Caki2 (cell line): ENCODE results near the gene RSF1. TPM values are rescaled to one million over a fixed set of nuclear protein-coding genes. Genes with fewer than 3 reads are reported as not detected.
"Not testable (repeated sequence)": the region's sequence is repeated elsewhere in the genome, so short reads cannot be mapped to it uniquely, and the experiment has no call there.

Source experiments
- DNase-seq: peaks from one replicate; pipeline ENCODE4 v3.0.0-alpha.2; 2015; ENCODE audit warnings: low read depth
- in situ Hi-C: cut with HindIII; loops from 2 replicates; pipeline ENCODE4 v1.10.0; 2016; ENCODE audit warnings: low sequenced_read_pairs, low pct_unique_long_range_greater_than_20kb, mixed read lengths
- total RNA-seq: library from RNA; depleted of rRNA; stranded (reverse); fragments of >200 nt; shearing (Covaris generic); gene quantifications from 2 replicates; pipeline ENCODE4 v1.2.3, GENCODE V29; 2014; ENCODE audit warnings: low replicate concordance; rRNA removed

The RSF1 gene
- total RNA-seq, 1 experiment from 2014 or later = 4.9 TPM

DNA sequence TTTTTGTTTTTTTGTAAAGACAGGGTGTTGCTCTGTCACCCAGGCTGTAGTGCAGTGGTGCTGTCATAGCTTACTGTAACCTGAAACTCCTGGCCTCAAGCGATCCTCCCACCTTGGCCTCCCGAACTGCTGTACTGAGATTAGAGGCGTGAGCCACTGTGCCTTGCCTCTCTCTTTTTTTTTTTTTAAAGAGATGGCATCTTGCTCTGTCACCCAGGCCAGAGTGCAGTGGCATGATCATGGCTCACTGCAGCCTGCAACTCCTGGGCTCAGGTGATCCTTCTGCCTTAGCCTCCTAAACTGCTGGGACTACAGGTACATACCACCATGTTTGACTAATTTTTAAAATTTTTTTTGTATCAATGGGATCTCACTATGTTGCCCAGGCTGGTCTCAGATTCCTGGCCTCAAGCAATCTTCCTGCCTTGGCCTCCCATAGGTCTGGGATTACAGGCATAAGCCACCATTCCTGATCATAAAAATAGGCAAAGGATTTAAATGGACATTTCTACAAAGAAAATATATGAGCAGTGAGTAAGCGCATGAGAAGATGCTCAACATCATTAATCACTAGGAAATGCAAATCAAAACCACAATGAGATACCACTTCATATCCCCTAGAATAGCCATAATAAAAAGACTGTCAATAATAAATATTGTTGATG is 165.6 kb downstream of the RSF1 start:
- DNase-seq = no peak
- in situ Hi-C loops = no loop called here

DNA sequence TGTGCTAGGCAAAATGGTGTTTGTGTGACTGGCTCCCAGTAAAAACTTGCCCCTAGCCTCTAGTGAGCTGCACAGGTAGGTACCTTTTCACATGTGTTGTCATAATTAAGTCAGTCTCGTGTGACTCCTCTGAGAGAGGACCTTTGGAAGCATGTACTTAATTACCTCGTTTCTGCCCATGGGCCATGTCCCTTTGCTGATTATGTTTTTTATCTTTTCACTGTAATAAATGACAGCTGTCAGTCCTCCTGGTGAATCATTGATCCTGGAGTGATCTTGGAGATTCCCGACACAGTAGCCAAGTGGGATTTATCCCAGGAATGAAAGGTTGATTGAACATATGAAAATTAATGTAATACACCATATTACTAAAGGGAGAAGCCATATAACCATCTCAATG is 170.4 kb downstream of the RSF1 start:
- no peak for DNase-seq
- in situ Hi-C loops = no loop called here

DNA sequence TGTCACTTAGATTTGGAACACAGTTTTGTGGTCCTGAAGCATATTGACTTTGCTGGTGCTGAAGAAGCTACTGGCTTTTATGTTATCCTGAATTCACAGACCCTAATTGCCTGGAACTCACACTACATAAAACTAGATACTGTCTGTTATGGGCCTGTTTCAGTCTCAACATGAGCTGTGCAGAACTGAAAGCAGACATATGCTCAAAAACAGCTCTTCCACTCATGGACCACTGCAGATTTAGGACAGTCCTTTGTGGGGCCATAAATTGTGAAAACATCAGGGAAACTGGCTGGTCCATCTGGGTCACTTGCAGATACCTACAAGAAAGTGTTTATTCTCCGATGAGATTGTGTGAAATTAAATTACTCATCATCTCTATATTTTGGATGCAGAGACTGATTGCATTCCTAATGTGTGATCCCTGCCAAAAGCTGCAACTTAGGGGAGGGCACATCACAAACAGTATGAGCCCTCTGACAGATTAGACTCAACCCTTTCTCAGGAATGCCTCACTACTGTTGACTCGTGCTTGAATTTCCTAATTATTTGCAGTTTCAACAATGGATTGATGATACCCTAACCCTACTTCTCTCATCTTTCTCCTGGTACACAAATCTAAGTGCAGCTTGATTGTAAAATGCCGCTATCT is 172.7 kb downstream of the RSF1 start:
- in situ Hi-C loops = no loop called here

DNA sequence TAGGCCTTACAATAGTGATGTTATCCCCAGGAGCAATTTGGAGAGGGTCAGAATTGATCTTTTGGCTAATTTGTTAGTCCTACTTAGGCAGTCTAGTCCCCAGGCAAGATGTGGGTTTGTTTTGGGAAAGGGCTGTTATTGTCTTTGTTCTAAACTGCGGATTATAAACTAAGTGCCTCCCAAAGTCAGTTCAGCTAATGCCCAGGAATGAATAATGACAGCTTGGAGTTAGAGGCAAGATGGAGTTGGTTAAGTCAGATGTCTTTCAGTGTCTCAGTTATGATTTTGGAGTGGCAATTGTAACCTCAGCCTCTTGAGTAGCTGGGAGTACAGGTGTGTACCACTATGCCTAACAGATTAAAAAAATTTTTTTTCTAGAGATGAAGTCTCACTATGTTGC is 175.6 kb downstream of the RSF1 start:
- in situ Hi-C loops = no loop called here
- no peak for DNase-seq

More for the DNA sequence above, 172.7 kb downstream of the RSF1 start:
- no peak for DNase-seq

DNA sequence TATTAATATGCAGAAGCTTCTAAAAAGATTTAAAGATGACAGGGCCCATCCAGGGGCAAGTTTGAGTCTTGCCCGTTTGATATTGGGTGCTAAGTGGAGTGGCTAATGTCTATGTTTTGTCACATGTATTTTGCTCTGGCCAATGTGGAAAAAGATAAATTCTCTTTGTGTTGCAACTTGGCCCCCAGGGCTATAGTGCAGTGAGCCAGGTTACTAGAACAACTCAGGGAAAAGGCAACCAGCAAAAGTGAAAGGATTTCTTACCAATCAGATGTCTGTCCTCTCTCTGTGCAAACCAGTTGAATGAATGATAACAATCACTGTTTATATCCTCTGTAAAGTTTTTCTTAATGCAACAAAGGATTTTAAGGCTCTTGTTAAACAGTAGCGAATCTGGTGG is 178.3 kb downstream of the RSF1 start:
- in situ Hi-C loops = no loop called here

DNA sequence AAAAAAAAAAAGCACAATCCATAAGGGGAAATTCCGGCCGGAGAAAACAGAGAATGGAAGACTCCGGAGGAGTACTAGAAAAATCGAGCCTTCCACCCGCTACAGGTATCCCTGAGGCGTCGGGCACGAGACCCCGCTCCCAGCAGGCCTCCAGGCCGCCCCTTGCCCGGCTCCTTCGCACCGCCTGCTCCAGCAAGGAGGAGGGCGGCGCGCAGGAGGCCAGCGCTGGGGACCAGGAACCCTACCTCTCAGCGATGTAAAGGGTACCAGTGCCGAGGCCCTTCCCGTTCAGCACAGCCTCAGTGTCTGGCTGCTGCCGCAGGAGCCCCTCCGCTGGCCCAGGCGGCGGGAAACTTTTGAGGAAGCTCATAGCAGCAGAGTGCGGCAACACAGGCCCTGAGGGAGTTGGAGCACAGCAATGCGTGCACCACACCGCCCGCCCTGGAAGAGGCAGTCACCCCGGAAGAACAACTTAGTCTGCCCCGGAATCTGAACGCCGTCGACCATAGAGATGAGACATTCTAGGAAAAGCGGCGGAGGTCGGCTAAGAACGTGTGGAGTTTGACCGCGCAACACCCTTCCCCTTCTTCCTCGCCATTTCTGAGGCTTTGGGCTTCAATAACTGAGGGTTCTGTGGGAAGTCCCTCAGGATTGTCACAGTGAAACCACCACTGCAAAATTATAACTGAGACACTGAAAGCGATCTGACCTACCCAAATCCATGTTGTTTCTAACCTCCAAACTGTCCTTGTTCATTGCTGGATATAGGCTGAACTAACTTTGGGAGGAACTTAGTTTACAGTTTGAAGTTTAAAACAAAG is 183.0 kb downstream of the RSF1 start, which contains the start of gene CLNS1A:
Gene CLNS1A, minus strand, starts transcription at position 450 of the 821 bp plus-strand sequence. Its CDS starts 80 bp downstream, at position 370.
- DNase-seq = peak; percentile 76
- in situ Hi-C loops = no loop called here

More for the DNA sequence above, 178.3 kb downstream of the RSF1 start:
- no peak for DNase-seq

DNA sequence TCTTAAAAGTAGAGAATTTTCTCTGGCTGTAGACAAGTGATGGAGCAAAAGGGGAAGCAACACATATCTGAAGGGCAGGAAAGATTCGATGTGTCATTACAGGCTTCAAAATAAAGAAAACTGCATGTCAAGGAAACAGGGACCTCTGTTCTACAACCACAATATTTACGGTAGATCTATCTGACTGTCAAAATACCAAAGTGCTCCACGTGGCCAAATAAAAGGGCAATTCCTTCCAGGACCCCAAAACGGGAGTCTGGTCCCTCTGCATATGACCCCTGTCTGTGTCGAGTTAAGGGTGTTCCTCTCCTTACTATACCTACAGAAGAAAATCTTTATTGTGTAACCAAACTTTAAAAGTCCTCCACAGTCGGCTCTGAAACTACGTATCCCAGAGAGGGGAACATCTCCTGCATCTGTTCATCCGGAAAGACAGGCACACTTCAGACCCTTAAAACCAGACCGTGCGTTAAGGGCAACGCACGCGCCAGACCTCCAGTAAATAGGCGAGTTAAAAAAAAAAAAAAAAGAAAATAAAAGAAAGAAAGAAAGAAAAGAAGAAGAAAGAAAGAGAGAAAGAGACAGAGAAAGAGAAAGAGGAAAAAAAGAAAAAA is 183.7 kb downstream of the RSF1 start:
- DNase-seq = peak; percentile 6
- in situ Hi-C loops = no loop called here

DNA sequence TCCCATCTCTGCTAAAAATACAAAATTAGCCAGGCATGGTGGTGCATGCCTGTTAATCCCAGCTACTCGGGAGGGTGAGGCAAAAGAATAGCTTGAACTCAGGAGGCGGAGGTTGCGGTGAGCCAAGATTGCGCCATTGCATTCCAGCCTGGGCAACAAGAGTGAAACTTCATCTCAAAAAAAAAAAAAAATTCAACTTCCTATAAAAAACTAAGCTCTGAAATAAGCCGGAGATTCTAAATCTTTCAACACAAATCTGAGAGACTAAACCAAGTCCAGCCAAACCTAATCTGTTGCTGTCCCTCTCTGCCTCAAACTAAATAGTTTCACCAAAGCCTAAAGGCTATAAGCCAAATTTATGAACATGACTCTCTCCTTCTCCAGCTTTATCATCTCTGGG is 186.6 kb downstream of the RSF1 start:
- in situ Hi-C loops, DNase-seq: not testable (repeated sequence)

DNA sequence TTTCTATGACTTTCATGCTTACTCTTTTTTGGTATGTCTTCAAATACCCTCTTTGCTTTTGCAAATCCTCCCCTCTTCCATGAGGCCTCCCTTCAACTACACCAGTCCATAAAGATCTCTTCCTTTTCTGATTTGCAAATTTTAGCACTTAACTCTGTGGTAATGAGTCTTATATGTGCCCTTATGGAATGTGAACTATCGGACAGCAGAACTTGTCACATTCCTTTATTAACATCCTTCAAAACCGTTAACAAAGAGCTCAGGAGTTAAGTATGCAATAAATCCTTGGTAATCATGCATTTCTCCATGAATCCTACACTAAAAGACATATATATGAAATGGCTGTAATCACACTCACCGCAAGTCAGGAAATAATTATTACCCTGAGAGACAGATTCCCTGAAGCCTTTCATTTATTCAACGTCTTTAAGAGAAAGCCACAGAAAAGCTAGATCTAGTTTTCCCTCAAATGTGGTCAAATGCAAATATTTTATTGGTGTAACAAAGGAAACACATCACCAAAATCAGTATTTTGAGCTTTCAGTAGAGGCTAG is 190.3 kb downstream of the RSF1 start:
- in situ Hi-C loops = no loop called here
- no peak for DNase-seq

DNA sequence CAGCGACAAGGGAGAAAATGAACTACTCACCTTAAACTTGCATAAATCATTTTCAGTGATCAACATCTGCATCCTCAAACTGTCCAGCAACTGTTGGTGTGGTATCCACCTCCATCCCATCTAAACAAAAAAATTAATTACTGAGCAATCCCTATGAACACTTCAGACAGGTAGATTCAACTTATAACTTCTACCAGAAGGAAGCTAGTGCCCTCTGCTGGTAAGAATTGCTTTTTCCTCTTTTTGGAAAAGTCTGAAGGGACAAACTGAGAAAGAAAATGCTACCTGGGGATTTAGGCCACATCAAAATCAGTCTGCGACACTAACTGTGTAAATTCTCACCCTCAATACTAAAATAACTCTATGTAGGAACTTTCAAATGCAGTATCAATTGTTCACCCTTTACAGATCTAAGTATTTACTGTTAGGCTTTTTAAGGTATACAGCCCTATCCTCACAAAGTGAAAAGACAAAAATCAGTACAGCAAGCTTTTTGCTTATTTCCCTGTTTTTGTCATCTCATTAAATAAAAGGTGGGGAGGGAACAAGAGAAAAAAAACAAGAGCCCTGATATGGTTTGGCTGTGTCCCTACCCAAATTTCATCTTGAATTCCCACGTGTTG is 200.8 kb downstream of the RSF1 start:
- peak; percentile 43 for DNase-seq
- in situ Hi-C loops = no loop called here

DNA sequence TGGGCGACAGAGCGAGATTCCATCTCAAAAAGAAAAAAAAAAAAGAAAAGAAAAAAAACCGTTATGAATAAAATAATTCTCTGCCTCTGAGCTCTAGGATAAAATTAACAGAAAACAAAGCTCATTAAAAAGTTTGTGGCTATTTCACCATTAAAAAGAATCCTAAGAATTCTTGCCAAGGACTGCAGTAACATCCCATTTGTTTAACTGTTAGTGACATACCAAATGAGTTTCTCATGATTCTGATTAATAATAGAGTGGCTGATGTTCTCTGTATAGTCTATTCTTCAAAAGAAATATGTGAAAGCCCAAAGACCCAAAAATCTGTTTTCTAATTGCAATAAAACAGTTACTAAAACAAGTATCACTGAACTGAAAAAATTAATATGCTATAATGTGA is 202.6 kb downstream of the RSF1 start:
- in situ Hi-C loops = no loop called here
- DNase-seq = no peak

DNA sequence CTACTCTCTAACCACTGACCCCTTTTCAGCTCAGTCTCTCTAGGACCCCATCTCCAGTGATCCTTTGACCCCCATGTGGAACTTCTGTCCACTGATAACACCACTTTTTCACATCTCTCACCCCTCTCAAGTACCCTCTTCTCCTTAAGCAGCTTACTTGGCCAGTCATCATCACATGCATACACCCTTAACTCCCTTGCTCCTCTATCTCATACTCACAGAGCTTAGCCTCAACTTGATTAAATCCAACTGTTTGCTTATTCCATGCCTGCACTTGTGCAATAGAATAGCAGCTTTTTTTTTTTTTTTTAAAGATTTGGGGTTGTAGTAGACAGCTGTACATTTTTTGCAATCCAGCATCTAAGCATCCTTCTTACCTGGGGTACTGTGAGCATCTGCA is 208.6 kb downstream of the RSF1 start:
- DNase-seq = no peak
- in situ Hi-C loops = no loop called here

Other genes starting within 250 kb of the RSF1 start
- gene AQP11, start 230.8 kb downstream of the RSF1 start, total RNA-seq = 0.35 and 6.3 TPM in 2 replicates
- 83.3 and 204 TPM in 2 replicates for gene CLNS1A, start 182.9 kb downstream of the RSF1 start, total RNA-seq
- gene AAMDC, start 422 bp upstream of the RSF1 start, total RNA-seq = 6.8 and 21.1 TPM in 2 replicates
- 10.7 and 21.6 TPM in 2 replicates for gene INTS4, start 173.9 kb upstream of the RSF1 start, total RNA-seq
- 7.2 and 10.0 TPM in 2 replicates for gene KCTD14, start 202.6 kb upstream of the RSF1 start, total RNA-seq
- gene THRSP, start 243.1 kb upstream of the RSF1 start, total RNA-seq = not detected in 2 replicates